HCT116 (cell line): Measurements from ENCODE around the gene P2RY14. TPM values are rescaled to one million over a fixed set of nuclear protein-coding genes. Genes with fewer than 3 reads are reported as not detected.

Source experiments
- ATAC-seq: fragments of 200-7000 bp; cut with Tn5 transposase; 2 replicates; pipeline ENCODE4 v1.9.1; 2020; ENCODE audit warnings: mild to moderate bottlenecking, moderate library complexity
- BruUV-seq: library from RNA; stranded (reverse); fragments of 400-500 nt; replicated peaks from 2 replicates; lab custom pipeline; 2021; lab: Mats Ljungman, UMichigan
- CTCF ChIA-PET: fragments of 300-600 bp; sonication (Branson Sonifier 250); formaldehyde crosslinking; loops from one replicate; lab custom pipeline; 2021; ENCODE audit warnings: antibody characterized with exemption; lab: Charles Lee
- POLR2A ChIA-PET: fragments of 300-600, 350-600 bp; sonication (Branson Sonifier 250); formaldehyde crosslinking; loops from one replicate; lab custom pipeline; 2021; ENCODE audit warnings: antibody characterized with exemption; lab: Charles Lee
- RAD21 ChIA-PET, 2 experiments: fragments of 300-600 bp; sonication (Branson Sonifier 250); formaldehyde crosslinking; loops; one replicate each; lab custom pipeline; 2023; ENCODE audit warnings: low total read pairs in 2 of 2; ENCODE audit not compliant: uncharacterized antibody in 2 of 2, unreplicated experiment in 2 of 2, low non-redundant PET in 1 of 2; lab: Charles Lee
- DNase-seq: peaks from one replicate; pipeline ENCODE4 v3.0.0-alpha.2; 2010; ENCODE audit warnings: low read depth, low spot score
- H2AFZ ChIP-seq: fragments of 200-600 bp; shearing (Covaris generic), sonication (generic); 2 replicates; pipeline ENCODE4 v1.6.1; 2017; ENCODE audit warnings: low read depth, mixed run types, mixed read lengths, antibody characterized with exemption, low read length; ENCODE audit not compliant: poor library complexity, severe bottlenecking
- H3K27ac ChIP-seq: 2 replicates; pipeline ENCODE4 v1.5.1; 2012; ENCODE audit warnings: low read depth, low read length
- H3K27me3 ChIP-seq: fragments of 200-600 bp; sonication (generic); 2 replicates; pipeline ENCODE4 v1.6.1; 2016; ENCODE audit warnings: mixed run types, low read length, mixed read lengths; ENCODE audit not compliant: insufficient read depth
- H3K36me3 ChIP-seq, 2 experiments: fragments of 200-500 bp in 1 of 2; fragments of 200-600 bp in 1 of 2; sonication (Bioruptor generic) in 1 of 2; sonication (generic) in 1 of 2; 2 replicates each; pipeline versions ENCODE4 v1.5.1 to v1.6.1; 2014 to 2016; ENCODE audit warnings: low read length in 2 of 2, inconsistent platforms in 1 of 2, mixed read lengths in 1 of 2, mixed run types in 1 of 2; ENCODE audit not compliant: insufficient read depth in 2 of 2, control insufficient read depth in 1 of 2
- H3K4me1 ChIP-seq, 2 experiments: fragments of 200-600 bp in 1 of 2; sonication (generic) in 1 of 2; 2 replicates each; pipeline versions ENCODE4 v1.5.1 to v1.6.1; 2012 to 2017; ENCODE audit warnings: low read length in 2 of 2, inconsistent platforms in 1 of 2, mild to moderate bottlenecking in 1 of 2, mixed read lengths in 1 of 2, mixed run types in 1 of 2, moderate library complexity in 1 of 2; ENCODE audit not compliant: insufficient read depth in 2 of 2, control insufficient read depth in 1 of 2
- H3K4me2 ChIP-seq: fragments of 200-600 bp; sonication (generic); 2 replicates; pipeline ENCODE4 v1.6.1; 2017; ENCODE audit warnings: mixed run types, low read length, mixed read lengths
- H3K4me3 ChIP-seq, 2 experiments: fragments of 200-600 bp in 1 of 2; sonication (generic) in 1 of 2; replicated peaks in 1 of 2; 2 replicates each; pipeline ENCODE4 v1.5.1; 2011 to 2016; ENCODE audit warnings: low read length in 2 of 2, control low read depth in 1 of 2, low read depth in 1 of 2, mild to moderate bottlenecking in 1 of 2, mixed read lengths in 1 of 2, mixed run types in 1 of 2
- H3K79me2 ChIP-seq: fragments of 200-600 bp; sonication (generic); 2 replicates; pipeline ENCODE4 v1.6.1; 2017; ENCODE audit warnings: mild to moderate bottlenecking, mixed run types, low read length, moderate library complexity, mixed read lengths; ENCODE audit not compliant: insufficient read depth
- H3K9ac ChIP-seq: fragments of 200-600 bp; sonication (generic); 2 replicates; pipeline ENCODE4 v1.6.1; 2016; ENCODE audit warnings: low read length, mixed read lengths
- H3K9me2 ChIP-seq: fragments of 200-600 bp; sonication (generic), shearing (Covaris generic); 2 replicates; pipeline ENCODE4 v1.6.1; 2017; ENCODE audit warnings: mixed run types, mild to moderate bottlenecking, moderate library complexity; ENCODE audit not compliant: insufficient read depth
- H3K9me3 ChIP-seq, 2 experiments: fragments of 200-500 bp in 1 of 2; fragments of 200-600 bp in 1 of 2; sonication (Bioruptor generic) in 1 of 2; sonication (generic) in 1 of 2; 2 replicates each; pipeline ENCODE4 v1.6.1; 2014 to 2017; ENCODE audit warnings: low read length in 2 of 2, mixed read lengths in 2 of 2, inconsistent platforms in 1 of 2, low read depth in 1 of 2, mild to moderate bottlenecking in 1 of 2, mixed run types in 1 of 2, moderate library complexity in 1 of 2; ENCODE audit not compliant: control insufficient read depth in 1 of 2, insufficient read depth in 1 of 2
- H4K20me1 ChIP-seq: fragments of 200-600 bp; sonication (generic), shearing (Covaris generic); 2 replicates; pipeline ENCODE4 v1.6.1; 2017; ENCODE audit warnings: mixed run types, mild to moderate bottlenecking, moderate library complexity; ENCODE audit not compliant: insufficient read depth
- CBX3 ChIP-seq: IDR thresholded peaks from 2 replicates; pipeline ENCODE4 v1.6.1; 2012; ENCODE audit warnings: low read depth
- CEBPB ChIP-seq: IDR thresholded peaks from 2 replicates; pipeline ENCODE4 v1.6.1; 2012; ENCODE audit warnings: low read depth
- EGR1 ChIP-seq: IDR thresholded peaks from 2 replicates; pipeline ENCODE4 v1.6.1; 2012; ENCODE audit warnings: low read depth
- ELF1 ChIP-seq: IDR thresholded peaks from 2 replicates; pipeline ENCODE4 v1.6.1; 2012; ENCODE audit warnings: low read depth, borderline replicate concordance
- EZH2phosphoT487 ChIP-seq: fragments of 200-600 bp; IDR thresholded peaks from 2 replicates; pipeline ENCODE4 v1.6.1; 2018; ENCODE audit warnings: antibody characterized with exemption, borderline replicate concordance
- POLR2A ChIP-seq: IDR thresholded peaks from 2 replicates; pipeline ENCODE4 v1.7.0; 2011; ENCODE audit warnings: borderline replicate concordance; ENCODE audit not compliant: insufficient read depth, insufficient read length; ENCODE audit errors: extremely low read depth
- RAD21 ChIP-seq: IDR thresholded peaks from 2 replicates; pipeline ENCODE4 v1.6.1; 2012; ENCODE audit warnings: low read depth, mild to moderate bottlenecking
- SIN3A ChIP-seq: IDR thresholded peaks from 2 replicates; pipeline ENCODE4 v1.6.1; 2012; ENCODE audit warnings: low read depth
- SP1 ChIP-seq: IDR thresholded peaks from 2 replicates; pipeline ENCODE4 v1.6.1; 2012; ENCODE audit warnings: low read depth
- TCF7L2 ChIP-seq: IDR thresholded peaks from 2 replicates; pipeline ENCODE4 v1.7.0; 2011; ENCODE audit warnings: borderline replicate concordance, inconsistent platforms; ENCODE audit not compliant: insufficient read depth, insufficient read length; ENCODE audit errors: extremely low read depth
- YY1 ChIP-seq: IDR thresholded peaks from 2 replicates; pipeline ENCODE4 v1.6.1; 2011; ENCODE audit warnings: low read length, low read depth, moderate library complexity, mild to moderate bottlenecking; ENCODE audit not compliant: insufficient replicate concordance; ENCODE audit errors: extremely low read depth
- ZNF274 ChIP-seq: fragments of 200-500 bp; sonication (Bioruptor generic); IDR thresholded peaks from 2 replicates; pipeline ENCODE4 v1.6.1; 2014; ENCODE audit warnings: mild to moderate bottlenecking, low read depth, low read length, inconsistent platforms
- intact Hi-C: fragments of 100-400 bp; cut with micrococcal nuclease; formaldehyde crosslinking; loops from 2 replicates; pipeline ENCODE4 v1.10.0; 2022
- total RNA-seq: library from RNA; stranded (reverse); gene quantifications from one replicate; pipeline ENCODE4 v1.2.1, GENCODE V29; 2021; ENCODE audit not compliant: unreplicated experiment
- TF ChIP-seq, protein P1 (sequence below): IDR thresholded peaks from 2 replicates; pipeline ENCODE4 v1.6.1; 2012; ENCODE audit warnings: low read depth
- TF ChIP-seq, protein P2 (sequence below): IDR thresholded peaks from 2 replicates; pipeline ENCODE4 v1.6.1; 2011; ENCODE audit warnings: mild to moderate bottlenecking, low read length, moderate library complexity; ENCODE audit not compliant: insufficient replicate concordance; ENCODE audit errors: extremely low read depth
- TF ChIP-seq, protein P3 (sequence below): IDR thresholded peaks from 2 replicates; pipeline ENCODE4 v1.6.1; 2012
- TF ChIP-seq, protein P4 (sequence below), 3 experiments: fragments of 200-600 bp in 1 of 3; sonication (generic) in 1 of 3; IDR thresholded peaks in 2 of 3; conservative IDR thresholded peaks in 1 of 3; 2 replicates each; pipeline ENCODE4 v1.5.1; 2012 to 2017; ENCODE audit warnings: low read depth in 2 of 3, low read length in 2 of 3, antibody characterized with exemption in 1 of 3, borderline replicate concordance in 1 of 3, control low read depth in 1 of 3, mild to moderate bottlenecking in 1 of 3, mixed read lengths in 1 of 3, mixed run types in 1 of 3, moderate library complexity in 1 of 3; ENCODE audit not compliant: insufficient read depth in 1 of 3

The P2RY14 gene
- total RNA-seq, 1 experiment from 2014 or later: not detected

DNA sequence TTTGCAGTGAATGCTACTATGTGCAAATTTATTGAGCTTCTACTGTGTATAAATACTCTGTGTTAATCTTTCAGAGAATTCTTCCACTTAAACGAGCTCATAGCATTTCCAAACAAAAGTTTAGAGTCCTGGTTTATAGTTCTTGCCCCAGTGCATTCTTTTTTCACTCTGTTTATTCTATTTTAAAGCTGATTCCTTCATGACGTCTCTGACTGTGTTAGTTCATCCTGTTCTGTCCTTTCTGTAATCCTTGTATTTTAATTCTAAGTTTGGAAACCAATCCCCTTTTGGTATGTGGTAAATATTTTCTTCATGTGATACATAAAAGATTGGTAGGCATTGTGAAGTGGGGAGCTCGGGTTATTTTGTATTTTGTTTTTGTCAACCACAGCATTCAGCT, 18.7 kb downstream of the P2RY14 start:
- no peaks in the 10 kb centered on the region for H3K4me1 ChIP-seq

More for the DNA sequence above, 18.7 kb downstream of the P2RY14 start:
- Histone ChIP-seq H3K27me3 (no peaks in the 10 kb centered on the region), H3K9ac (no peak overlapping the region), H3K4me2 (no peak overlapping the region), H3K27ac (no peak overlapping the region), H3K9me2 (no peaks in the 10 kb centered on the region), H3K36me3 (no peaks in the 10 kb centered on the region), H3K79me2 (no peaks in the 10 kb centered on the region), H2AFZ (no peak overlapping the region), H3K4me3 (no peak overlapping the region), H3K9me3 (no peaks in the 10 kb centered on the region), H4K20me1 (no peaks in the 10 kb centered on the region)
- TF ChIP-seq SIN3A (no peak), CBX3 (no peak), SP1 (no peak), TCF7L2 (no peak), POLR2A (no peak), RAD21 (no peak), ZNF274 (no peak), EGR1 (no peak), EZH2phosphoT487 (no peak), YY1 (no peak), CEBPB (no peak), ELF1 (no peak)
- TF ChIP-seq, protein P1, sequence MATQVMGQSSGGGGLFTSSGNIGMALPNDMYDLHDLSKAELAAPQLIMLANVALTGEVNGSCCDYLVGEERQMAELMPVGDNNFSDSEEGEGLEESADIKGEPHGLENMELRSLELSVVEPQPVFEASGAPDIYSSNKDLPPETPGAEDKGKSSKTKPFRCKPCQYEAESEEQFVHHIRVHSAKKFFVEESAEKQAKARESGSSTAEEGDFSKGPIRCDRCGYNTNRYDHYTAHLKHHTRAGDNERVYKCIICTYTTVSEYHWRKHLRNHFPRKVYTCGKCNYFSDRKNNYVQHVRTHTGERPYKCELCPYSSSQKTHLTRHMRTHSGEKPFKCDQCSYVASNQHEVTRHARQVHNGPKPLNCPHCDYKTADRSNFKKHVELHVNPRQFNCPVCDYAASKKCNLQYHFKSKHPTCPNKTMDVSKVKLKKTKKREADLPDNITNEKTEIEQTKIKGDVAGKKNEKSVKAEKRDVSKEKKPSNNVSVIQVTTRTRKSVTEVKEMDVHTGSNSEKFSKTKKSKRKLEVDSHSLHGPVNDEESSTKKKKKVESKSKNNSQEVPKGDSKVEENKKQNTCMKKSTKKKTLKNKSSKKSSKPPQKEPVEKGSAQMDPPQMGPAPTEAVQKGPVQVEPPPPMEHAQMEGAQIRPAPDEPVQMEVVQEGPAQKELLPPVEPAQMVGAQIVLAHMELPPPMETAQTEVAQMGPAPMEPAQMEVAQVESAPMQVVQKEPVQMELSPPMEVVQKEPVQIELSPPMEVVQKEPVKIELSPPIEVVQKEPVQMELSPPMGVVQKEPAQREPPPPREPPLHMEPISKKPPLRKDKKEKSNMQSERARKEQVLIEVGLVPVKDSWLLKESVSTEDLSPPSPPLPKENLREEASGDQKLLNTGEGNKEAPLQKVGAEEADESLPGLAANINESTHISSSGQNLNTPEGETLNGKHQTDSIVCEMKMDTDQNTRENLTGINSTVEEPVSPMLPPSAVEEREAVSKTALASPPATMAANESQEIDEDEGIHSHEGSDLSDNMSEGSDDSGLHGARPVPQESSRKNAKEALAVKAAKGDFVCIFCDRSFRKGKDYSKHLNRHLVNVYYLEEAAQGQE: no peak
- TF ChIP-seq, protein P2, sequence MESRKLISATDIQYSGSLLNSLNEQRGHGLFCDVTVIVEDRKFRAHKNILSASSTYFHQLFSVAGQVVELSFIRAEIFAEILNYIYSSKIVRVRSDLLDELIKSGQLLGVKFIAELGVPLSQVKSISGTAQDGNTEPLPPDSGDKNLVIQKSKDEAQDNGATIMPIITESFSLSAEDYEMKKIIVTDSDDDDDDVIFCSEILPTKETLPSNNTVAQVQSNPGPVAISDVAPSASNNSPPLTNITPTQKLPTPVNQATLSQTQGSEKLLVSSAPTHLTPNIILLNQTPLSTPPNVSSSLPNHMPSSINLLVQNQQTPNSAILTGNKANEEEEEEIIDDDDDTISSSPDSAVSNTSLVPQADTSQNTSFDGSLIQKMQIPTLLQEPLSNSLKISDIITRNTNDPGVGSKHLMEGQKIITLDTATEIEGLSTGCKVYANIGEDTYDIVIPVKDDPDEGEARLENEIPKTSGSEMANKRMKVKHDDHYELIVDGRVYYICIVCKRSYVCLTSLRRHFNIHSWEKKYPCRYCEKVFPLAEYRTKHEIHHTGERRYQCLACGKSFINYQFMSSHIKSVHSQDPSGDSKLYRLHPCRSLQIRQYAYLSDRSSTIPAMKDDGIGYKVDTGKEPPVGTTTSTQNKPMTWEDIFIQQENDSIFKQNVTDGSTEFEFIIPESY: no peak
- TF ChIP-seq, protein P3, sequence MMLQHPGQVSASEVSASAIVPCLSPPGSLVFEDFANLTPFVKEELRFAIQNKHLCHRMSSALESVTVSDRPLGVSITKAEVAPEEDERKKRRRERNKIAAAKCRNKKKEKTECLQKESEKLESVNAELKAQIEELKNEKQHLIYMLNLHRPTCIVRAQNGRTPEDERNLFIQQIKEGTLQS: no peak
- TF ChIP-seq, protein P4, sequence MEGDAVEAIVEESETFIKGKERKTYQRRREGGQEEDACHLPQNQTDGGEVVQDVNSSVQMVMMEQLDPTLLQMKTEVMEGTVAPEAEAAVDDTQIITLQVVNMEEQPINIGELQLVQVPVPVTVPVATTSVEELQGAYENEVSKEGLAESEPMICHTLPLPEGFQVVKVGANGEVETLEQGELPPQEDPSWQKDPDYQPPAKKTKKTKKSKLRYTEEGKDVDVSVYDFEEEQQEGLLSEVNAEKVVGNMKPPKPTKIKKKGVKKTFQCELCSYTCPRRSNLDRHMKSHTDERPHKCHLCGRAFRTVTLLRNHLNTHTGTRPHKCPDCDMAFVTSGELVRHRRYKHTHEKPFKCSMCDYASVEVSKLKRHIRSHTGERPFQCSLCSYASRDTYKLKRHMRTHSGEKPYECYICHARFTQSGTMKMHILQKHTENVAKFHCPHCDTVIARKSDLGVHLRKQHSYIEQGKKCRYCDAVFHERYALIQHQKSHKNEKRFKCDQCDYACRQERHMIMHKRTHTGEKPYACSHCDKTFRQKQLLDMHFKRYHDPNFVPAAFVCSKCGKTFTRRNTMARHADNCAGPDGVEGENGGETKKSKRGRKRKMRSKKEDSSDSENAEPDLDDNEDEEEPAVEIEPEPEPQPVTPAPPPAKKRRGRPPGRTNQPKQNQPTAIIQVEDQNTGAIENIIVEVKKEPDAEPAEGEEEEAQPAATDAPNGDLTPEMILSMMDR (IDR thresholded peaks at IDR 0.05 in 2 of 3, conservative IDR thresholded peaks at IDR 0.05 in 1 of 3; ENCODE audit: borderline replicate concordance in 1 of 3, insufficient read depth in 1 of 3, low read depth in 2 of 3, low read length in 2 of 3): no peak
- intact Hi-C loops: no loop called here
- RAD21 ChIA-PET: no interaction called here
- BruUV-seq: no TSS peak
- CTCF ChIA-PET: no interaction called here
- ATAC-seq (no peak), DNase-seq (no peak)
- POLR2A ChIA-PET: no interaction called here
